Hindlimb muscle (tissue), 1 donor: ENCODE data around the gene ILDR1. TPM values are rescaled to one million over a fixed set of nuclear protein-coding genes. Genes with fewer than 3 reads are reported as not detected.
"Not testable (repeated sequence)": the region's sequence is repeated elsewhere in the genome, so short reads cannot be mapped to it uniquely, and the experiment has no call there.

Source experiments
- DNase-seq: peaks from one replicate; pipeline ENCODE4 v3.0.0-alpha.2; 2013
- polyA plus RNA-seq: library from polyadenylated mRNA; unstranded; fragments of 120-200 nt; gene quantifications from one replicate; pipeline ENCODE4 v1.2.1, GENCODE V29; 2013; ENCODE audit not compliant: insufficient read length

ILDR1 gene
- polyA plus RNA-seq, 1 donor = 0.49 TPM

GRCh38 chr3:121942116-121942786 lies 79.8 kb downstream of the ILDR1 start:
- DNase-seq = no peak

- DNase-seq = no peak
Observed at GRCh38 chr3:121941592-121941991, 80.5 kb downstream of the ILDR1 start.

- not testable (repeated sequence) for DNase-seq
Observed at GRCh38 chr3:121938141-121938855, 83.7 kb downstream of the ILDR1 start.

Other genes starting within 250 kb of the ILDR1 start
- gene IQCB1, start 187.2 kb downstream of the ILDR1 start, polyA plus RNA-seq = 20.5 TPM
- gene EAF2, start 187.0 kb downstream of the ILDR1 start, polyA plus RNA-seq = 8.4 TPM
- 61.8 TPM for gene SLC15A2, start 127.8 kb downstream of the ILDR1 start, polyA plus RNA-seq
- 5.2 TPM for gene CD86, start 33.1 kb upstream of the ILDR1 start, polyA plus RNA-seq
- gene CASR, start 161.4 kb upstream of the ILDR1 start, polyA plus RNA-seq = not detected